Colonic mucosa (tissue), 4 donors: Measurements from ENCODE around the gene UBE2O. TPM values are rescaled to one million over a fixed set of nuclear protein-coding genes. Genes with fewer than 3 reads are reported as not detected.
"Not testable (repeated sequence)": the region's sequence is repeated elsewhere in the genome, so short reads cannot be mapped to it uniquely, and the experiment has no call there.

Experiments used
- DNase-seq: peaks from one replicate; pipeline ENCODE4 v3.0.0-alpha.2; 2020
- H3K27ac ChIP-seq: fragments of 200-600 bp; one replicate; pipeline ENCODE4 v1.8.0; 2021
- H3K27me3 ChIP-seq: fragments of 200-600 bp; one replicate; pipeline ENCODE4 v1.8.0; 2021
- H3K36me3 ChIP-seq: fragments of 200-600 bp; one replicate; pipeline ENCODE4 v1.8.0; 2021
- H3K4me1 ChIP-seq: fragments of 200-600 bp; one replicate; pipeline ENCODE4 v1.8.0; 2021; ENCODE audit warnings: mild to moderate bottlenecking
- H3K4me3 ChIP-seq: fragments of 200-600 bp; one replicate; pipeline ENCODE4 v1.8.0; 2021
- H3K9ac ChIP-seq, 2 donors: one replicate each; pipeline ENCODE4 v1.7.0; 2013; ENCODE audit warnings: control low read depth in 2 of 2, low read depth in 2 of 2, low read length in 2 of 2
- H3K9me3 ChIP-seq: fragments of 200-600 bp; one replicate; pipeline ENCODE4 v1.8.0; 2021
- intact Hi-C: fragments of 100-400 bp; cut with DNase I; formaldehyde crosslinking; loops from one replicate; pipeline ENCODE4 v1.14.1; 2022
- total RNA-seq, 2 donors: library from RNA; stranded (reverse); fragmentation: NEBNext Ultra II Directional in 1 of 2; extraction: Animal tissue kit (Norgen Biotek cat#: 25700) in 1 of 2; gene quantifications; one replicate each; pipeline ENCODE4 v1.2.1, GENCODE V29; 2021
- TF ChIP-seq, protein P1 (sequence below): fragments of 200-600 bp; IDR thresholded peaks from one replicate; pipeline ENCODE4 v1.8.0; 2022; ENCODE audit warnings: antibody characterized with exemption, mild to moderate bottlenecking
- donor health status: healthy.
- donor health status: DM: no; HTN: no; CAD: no.
- donor health status: DM: no; HTN: no; CAD: no.

The UBE2O gene
- total RNA-seq, 2 donors from 2014 or later = 17.5 to 25.2 TPM

DNA sequence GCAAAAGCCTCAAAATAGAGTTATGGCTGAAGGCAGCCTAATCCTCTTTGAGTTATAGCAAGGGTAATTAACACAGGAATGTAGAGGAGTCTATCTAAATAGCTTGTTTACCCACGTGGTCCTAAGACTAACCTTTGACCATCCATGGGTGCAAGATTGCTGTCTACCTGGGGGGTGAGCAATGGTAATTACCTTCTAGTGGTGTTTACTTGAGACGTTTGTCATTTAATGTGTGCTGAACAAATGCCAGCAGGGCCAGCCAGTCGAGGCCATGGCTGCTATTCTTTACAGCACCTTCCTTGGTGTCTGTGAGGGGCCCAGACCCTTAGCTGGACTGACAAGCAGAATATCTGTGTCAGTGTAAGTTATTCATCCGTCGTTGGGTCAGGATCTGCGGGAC is 85.3 kb downstream of the UBE2O start:
- Histone ChIP-seq H3K9ac (no peak overlapping the region), H3K4me3 (no peak overlapping the region), H3K9me3 (no peaks in the 10 kb centered on the region), H3K27me3 (no peaks in the 10 kb centered on the region), H3K27ac (no peak overlapping the region), H3K4me1 (no peaks in the 10 kb centered on the region), H3K36me3 (no peaks in the 10 kb centered on the region)
- intact Hi-C loops = no loop called here
- TF ChIP-seq, protein P1, sequence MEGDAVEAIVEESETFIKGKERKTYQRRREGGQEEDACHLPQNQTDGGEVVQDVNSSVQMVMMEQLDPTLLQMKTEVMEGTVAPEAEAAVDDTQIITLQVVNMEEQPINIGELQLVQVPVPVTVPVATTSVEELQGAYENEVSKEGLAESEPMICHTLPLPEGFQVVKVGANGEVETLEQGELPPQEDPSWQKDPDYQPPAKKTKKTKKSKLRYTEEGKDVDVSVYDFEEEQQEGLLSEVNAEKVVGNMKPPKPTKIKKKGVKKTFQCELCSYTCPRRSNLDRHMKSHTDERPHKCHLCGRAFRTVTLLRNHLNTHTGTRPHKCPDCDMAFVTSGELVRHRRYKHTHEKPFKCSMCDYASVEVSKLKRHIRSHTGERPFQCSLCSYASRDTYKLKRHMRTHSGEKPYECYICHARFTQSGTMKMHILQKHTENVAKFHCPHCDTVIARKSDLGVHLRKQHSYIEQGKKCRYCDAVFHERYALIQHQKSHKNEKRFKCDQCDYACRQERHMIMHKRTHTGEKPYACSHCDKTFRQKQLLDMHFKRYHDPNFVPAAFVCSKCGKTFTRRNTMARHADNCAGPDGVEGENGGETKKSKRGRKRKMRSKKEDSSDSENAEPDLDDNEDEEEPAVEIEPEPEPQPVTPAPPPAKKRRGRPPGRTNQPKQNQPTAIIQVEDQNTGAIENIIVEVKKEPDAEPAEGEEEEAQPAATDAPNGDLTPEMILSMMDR = no peak
- peak; percentile 42 for DNase-seq

DNA sequence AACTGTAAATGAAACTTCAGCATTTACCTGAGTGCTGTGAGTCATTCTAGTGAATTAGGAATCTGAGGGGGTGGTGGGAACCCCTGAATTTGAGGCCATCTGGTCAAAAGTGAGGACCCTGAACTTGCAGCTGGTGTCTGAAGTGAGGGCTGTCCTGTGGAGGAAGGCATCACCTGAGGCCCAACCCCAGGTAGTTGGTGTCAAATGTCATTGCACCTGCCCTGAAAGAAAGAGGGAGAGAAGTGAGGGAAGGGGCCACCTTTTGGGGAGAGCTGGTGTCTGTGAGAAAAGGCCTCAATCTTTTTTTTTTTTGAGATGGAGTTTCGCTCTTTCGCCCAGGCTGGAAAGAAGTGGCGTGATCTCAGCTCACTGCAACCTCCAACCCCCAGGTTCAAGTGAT is 86.7 kb downstream of the UBE2O start:
- H3K36me3 ChIP-seq = no peaks in the 10 kb centered on the region
- no peaks in the 10 kb centered on the region for H3K4me1 ChIP-seq
- intact Hi-C loops = no loop called here
- no peaks in the 10 kb centered on the region for H3K27me3 ChIP-seq
- no peaks in the 10 kb centered on the region for H3K9me3 ChIP-seq
- H3K27ac ChIP-seq = no peak overlapping the region
- no peak overlapping the region for H3K4me3 ChIP-seq
- H3K9ac ChIP-seq = no peak overlapping the region
- no peak for DNase-seq
- TF ChIP-seq, protein P1 = no peak

DNA sequence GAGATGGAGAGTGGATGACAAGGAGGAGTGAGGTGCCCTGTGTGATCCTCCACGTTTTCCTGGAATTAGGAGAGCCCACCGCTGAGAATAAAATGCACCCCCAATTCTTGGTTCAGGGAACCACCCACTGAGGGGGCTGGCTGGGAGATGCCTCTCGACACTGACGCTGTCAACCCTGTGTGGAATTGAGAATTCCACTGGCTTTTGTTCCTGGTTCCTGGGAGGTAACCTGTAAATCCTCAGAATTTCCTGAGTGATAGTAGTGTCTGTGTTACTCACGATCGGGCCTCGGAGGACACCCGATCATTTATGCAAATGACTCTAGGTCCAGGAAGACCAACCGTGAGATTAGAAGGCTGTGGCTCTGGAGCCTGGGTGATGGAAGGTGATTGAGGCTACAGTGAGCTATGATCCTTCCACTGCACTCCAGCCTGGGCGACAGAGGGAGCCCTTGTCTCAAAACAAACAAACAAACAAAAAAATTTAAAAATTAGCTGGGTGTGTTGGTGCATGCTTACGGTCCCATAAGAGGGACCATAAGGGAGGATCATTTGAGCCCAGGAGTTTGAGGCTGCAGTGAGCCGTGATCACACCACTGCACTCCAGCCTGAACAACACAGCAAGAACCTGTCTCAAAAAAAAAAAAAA is 87.6 kb downstream of the UBE2O start:
- DNase-seq = no peak
- Histone ChIP-seq H3K36me3 (no peaks in the 10 kb centered on the region), H3K9ac (no peak overlapping the region), H3K27ac (no peak overlapping the region), H3K9me3 (no peaks in the 10 kb centered on the region), H3K4me3 (no peak overlapping the region), H3K27me3 (no peaks in the 10 kb centered on the region), H3K4me1 (no peaks in the 10 kb centered on the region)
- TF ChIP-seq, protein P1 = no peak
- intact Hi-C loops = no loop called here

DNA sequence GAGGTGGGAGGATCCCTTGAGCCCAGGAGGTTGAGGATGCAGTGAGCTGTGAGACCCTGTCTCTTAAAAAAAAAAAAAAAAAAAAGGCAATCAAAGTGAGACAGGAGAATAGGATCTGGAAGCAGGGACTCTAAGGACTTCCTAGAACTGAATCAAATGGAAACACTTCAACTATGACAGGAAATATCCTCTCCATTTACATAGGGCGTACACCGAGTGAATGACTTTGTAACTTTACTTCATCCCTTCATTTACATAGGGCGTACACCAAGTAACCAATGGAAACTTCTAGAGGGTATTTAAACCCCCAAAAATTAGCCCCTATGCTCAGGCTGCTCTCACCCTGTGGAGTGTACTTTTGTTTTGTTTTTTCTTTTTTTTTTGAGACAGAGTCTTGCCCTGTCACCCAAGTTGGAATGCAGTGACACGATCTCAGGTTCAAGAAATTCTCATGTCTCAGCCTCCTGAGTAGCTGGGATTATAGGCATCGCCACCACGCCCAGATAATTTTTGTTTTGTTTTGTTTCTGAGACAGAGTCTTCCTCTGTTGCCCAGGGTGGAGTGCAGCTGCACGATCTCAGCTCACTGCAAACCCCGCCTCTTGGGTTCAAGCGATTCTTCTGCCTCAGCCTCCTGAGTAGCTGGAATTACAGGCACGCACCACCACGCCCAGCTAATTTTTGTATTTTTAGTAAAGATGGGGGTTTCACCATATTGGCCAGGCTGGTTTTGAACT is 89.7 kb downstream of the UBE2O start:
- Histone ChIP-seq H3K9ac (no peak overlapping the region), H3K27me3 (no peaks in the 10 kb centered on the region), H3K4me3 (no peak overlapping the region), H3K27ac (no peak overlapping the region), H3K36me3 (no peaks in the 10 kb centered on the region), H3K9me3 (no peaks in the 10 kb centered on the region), H3K4me1 (no peaks in the 10 kb centered on the region)
- TF ChIP-seq, protein P1 = no peak
- DNase-seq = no peak
- intact Hi-C loops = no loop called here

DNA sequence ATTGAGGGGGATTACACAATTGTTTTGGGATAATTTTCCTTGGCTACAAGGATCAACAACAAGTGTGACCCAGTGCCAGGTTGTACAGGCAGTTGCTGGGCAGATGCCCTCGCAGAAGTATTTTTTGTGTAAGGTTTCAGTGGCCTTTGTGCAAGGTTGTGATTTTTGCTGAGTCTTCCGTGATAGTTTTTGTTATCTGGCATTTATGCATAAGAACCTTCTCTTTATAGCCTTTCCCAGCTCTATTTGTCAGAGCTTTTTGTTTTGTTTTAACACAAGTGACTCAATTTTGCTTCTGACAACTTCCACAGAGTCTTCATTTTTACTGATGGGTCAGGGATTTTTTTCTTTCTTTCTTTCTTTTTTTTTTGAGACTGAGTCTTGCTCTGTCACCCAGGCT is 92.5 kb downstream of the UBE2O start:
- no peak overlapping the region for H3K4me3 ChIP-seq
- H3K36me3 ChIP-seq = no peaks in the 10 kb centered on the region
- H3K4me1 ChIP-seq = no peaks in the 10 kb centered on the region
- TF ChIP-seq, protein P1 = no peak
- no peak overlapping the region for H3K9ac ChIP-seq
- H3K27ac ChIP-seq = no peak overlapping the region
- H3K27me3 ChIP-seq = no peaks in the 10 kb centered on the region
- no peak for DNase-seq
- H3K9me3 ChIP-seq = no peaks in the 10 kb centered on the region
- intact Hi-C loops = no loop called here

DNA sequence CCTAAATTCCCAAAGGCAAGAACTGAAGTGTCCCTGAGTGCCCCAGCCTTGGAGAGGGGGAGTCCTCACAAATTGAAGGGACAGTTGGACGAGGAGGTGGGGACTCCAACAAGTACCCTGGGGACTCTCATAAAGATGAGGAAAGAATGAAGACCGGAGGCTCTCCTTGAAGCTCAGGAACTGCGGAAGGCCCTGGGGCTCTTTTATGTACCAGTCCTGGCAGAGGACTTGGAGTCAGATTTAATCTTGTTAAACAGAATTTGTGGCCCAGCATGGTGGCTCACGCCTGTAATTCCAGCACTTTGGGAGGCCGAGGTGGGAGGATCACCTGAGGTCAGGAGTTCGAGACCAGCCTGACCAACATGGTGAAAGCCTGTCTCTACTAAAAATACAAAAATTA is 93.2 kb downstream of the UBE2O start:
- H3K9me3 ChIP-seq, H3K9ac ChIP-seq, intact Hi-C loops, H3K4me1 ChIP-seq, H3K27ac ChIP-seq, H3K4me3 ChIP-seq, DNase-seq, H3K36me3 ChIP-seq, H3K27me3 ChIP-seq: not testable (repeated sequence)
